GM19438 (cell line): Measurements from ENCODE around the gene TMEM18.
"Not testable (repeated sequence)": the region's sequence is repeated elsewhere in the genome, so short reads cannot be mapped to it uniquely, and the experiment has no call there.

Source experiments
- ATAC-seq: cut with Tn5 transposase; IDR thresholded peaks from one replicate; pipeline ENCODE4 v1.9.1; 2021; ENCODE audit warnings: low read depth; ENCODE audit not compliant: unreplicated experiment

TMEM18 gene

GRCh38 chr2:677056-677958 lies at the start of gene TMEM18:
TSS of gene TMEM18 (minus strand) at chr2:677406. CDS start at chr2:677345, 61 bp downstream.
- ATAC-seq, result peak; percentile 54

GRCh38 chr2:726169-726568 lies 49.0 kb upstream of the TMEM18 start:
- peak; percentile 50 for ATAC-seq

- no peak for ATAC-seq
Measured at GRCh38 chr2:725468-725867, 48.3 kb upstream of the TMEM18 start.

GRCh38 chr2:723761-724160 lies 46.6 kb upstream of the TMEM18 start:
- ATAC-seq, result no peak

GRCh38 chr2:720842-721241 lies 43.6 kb upstream of the TMEM18 start:
- ATAC-seq, result no peak

GRCh38 chr2:719734-720133 lies 42.5 kb upstream of the TMEM18 start:
- ATAC-seq, result no peak

- ATAC-seq, result no peak
Measured at GRCh38 chr2:719191-719590, 42.0 kb upstream of the TMEM18 start.

GRCh38 chr2:717661-718060 lies 40.5 kb upstream of the TMEM18 start:
- no peak for ATAC-seq

- no peak for ATAC-seq
Measured at GRCh38 chr2:715854-716560, 38.8 kb upstream of the TMEM18 start.

- no peak for ATAC-seq
Measured at GRCh38 chr2:715038-715437, 37.8 kb upstream of the TMEM18 start.

GRCh38 chr2:714005-714741 lies 37.0 kb upstream of the TMEM18 start:
- ATAC-seq, result peak; percentile 96

- ATAC-seq, result no peak
Measured at GRCh38 chr2:710867-711665, 33.9 kb upstream of the TMEM18 start.

- ATAC-seq, result no peak
Measured at GRCh38 chr2:709138-709765, 32.0 kb upstream of the TMEM18 start.

GRCh38 chr2:708667-709066 lies 31.5 kb upstream of the TMEM18 start:
- no peak for ATAC-seq

- ATAC-seq, result peak; percentile 90
Measured at GRCh38 chr2:705971-706511, 28.8 kb upstream of the TMEM18 start.

- ATAC-seq, result not testable (repeated sequence)
Measured at GRCh38 chr2:702765-703164, 25.6 kb upstream of the TMEM18 start.

- ATAC-seq, result no peak
Measured at GRCh38 chr2:696999-697627, 19.9 kb upstream of the TMEM18 start.

- peak; percentile 97 for ATAC-seq
Measured at GRCh38 chr2:696463-696862, 19.3 kb upstream of the TMEM18 start.

- no peak for ATAC-seq
Measured at GRCh38 chr2:694906-695510, 17.8 kb upstream of the TMEM18 start.
